Stimulated activated CD4-positive, alpha-beta T cell treated with anti-CD3 and anti-CD28 coated beads, Interleukin-12 subunit alpha, Interleukin-12 subunit beta, amount 100 ng/mL, for 4 hours (primary cell): Measurements from ENCODE around the gene PDE11A.

Source experiments
- DNase-seq: peaks from one replicate; pipeline ENCODE4 v3.0.0-alpha.2; 2020

PDE11A gene

GRCh38 chr2:177721087-177721486, 351.5 kb downstream of the PDE11A start:
- no peak for DNase-seq

DNA sequence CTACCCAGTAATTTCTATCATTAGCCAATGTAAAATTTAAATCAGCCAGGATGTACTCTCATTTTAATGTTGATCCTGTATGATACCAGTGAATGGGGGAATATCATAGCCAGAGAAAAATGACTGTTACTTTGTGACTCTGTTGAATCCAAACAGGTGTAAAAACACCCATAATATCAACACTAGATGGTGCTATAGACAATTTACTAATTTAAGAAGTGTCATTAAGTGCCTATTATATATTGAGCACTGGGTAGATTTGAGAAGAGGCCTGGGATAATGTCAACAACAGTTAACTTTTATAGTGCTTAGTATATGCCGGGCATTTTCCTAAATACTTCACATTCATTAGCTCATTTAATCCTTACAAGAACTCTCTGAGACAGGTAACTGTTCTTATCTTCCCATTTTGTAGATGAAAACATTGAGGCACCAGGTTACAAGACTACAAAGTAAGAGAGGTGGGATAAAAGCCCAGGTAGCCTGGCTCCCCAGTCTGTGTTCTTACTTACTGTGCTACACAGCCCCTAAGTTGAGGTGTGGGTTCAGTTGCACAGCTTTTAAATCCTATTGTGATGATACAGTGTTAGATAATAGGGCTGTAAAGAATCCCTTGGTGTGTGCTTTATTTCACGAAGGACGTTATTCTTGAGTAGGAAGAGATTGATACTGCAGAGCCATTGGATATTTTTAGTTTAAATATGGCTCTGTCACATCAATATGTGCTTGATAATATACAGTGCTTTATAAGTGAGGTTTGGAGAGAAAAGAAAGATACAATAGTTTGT, 354.6 kb downstream of the PDE11A start:
- DNase-seq = no peak

- no peak for DNase-seq
These were observed 356.1 kb downstream of the PDE11A start for GRCh38 chr2:177716484-177716883.

DNA sequence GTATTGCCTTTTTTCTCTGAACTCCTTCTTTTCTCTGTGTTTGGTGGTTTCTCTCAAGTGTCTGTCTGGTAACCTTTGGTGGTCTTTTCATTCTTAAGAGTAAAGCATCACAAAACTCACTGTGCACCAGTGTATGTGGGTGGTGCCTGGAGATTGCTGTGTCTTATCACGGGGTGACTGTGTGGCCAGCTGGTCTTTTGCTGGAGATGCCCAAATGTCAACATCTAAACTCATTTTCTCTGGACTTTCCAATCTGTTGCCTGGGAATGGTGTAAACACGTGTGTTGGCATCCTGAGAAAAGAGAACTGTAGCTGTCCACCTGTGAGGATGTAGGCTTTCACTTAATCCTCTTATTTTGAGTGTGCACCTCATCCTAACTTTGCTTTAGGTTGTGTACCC, 356.8 kb downstream of the PDE11A start:
- no peak for DNase-seq

DNA sequence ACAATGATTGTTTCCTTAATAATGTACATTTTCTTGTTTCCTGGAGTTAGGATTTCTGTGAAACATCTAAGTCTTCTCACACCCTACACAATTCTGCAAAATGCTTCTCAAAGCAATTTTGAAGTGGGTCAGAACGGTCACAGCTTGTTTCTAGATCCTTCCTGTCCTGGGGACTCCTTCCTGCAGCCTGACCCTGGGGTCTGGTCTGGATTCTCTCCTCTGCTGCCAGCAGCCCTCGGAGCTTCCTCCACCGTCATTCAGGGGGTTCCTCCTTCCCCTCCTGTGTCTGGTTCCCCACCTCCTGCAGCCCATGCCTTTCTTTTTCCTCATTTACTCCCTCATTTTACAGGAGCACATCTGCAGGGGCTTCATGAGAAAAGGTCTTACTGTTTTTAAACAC, 357.9 kb downstream of the PDE11A start:
- no peak for DNase-seq

- no peak for DNase-seq
These were observed 360.1 kb downstream of the PDE11A start for GRCh38 chr2:177712462-177712861.

DNA sequence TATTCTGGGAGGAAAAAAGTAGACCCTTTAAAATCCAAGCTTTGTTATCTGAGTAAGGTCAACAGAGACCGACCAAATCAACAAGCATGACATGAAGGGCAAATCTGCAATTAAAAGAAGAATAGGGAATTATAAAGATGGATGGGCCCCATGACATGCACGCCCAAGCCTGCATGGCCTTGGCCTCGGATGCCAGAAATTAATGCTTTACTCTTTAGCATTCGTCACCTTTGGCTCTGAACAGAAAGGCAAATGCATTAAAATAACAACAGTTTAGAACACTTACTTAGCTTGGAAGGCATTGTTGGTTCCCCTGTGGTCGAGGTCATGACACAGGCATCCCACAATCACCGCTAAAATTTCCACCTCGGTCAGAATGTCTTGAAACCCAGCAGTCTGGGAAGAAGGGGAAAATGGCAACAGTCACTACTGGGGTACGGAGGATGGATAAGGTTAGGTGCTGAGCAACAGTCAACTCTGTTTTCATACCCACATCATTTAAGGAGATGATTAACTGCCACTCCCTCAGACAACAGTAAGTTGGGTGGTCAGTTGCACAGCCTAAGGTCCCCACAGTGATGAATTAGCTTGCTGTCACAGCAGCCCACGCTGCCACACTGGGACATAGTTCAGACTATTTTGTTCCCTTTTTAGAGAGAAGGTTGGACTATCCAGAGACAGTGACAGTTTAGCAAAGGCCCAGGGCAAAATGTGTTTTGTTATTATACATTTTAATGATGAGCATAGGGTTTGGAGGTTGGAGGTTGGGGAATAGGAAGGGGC, 360.9 kb downstream of the PDE11A start:
- no peak for DNase-seq

GRCh38 chr2:177710889-177711288, 361.7 kb downstream of the PDE11A start:
- no peak for DNase-seq

DNA sequence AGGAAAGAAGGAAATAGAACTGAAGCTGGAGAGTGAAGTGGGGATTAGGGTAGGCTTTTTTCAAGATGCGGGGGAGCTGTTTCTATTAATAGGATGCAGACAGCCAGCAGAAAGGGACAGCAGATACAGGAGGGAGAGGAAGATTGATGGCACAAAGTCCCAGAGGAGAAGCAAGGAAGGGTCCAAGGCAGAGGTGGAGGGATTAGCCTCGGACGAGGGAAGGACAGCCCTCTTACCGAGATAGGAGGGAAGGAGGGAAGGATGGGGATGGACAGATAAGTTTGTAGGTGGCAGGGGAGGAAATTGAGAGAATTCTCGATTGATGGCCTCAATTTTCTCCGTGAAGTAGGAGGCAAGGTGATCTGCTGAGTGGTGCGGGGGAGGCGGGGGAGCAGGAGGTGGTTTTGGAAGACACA, 362.6 kb downstream of the PDE11A start:
- no peak for DNase-seq

GRCh38 chr2:177708660-177709444, 363.7 kb downstream of the PDE11A start:
- DNase-seq = no peak

DNA sequence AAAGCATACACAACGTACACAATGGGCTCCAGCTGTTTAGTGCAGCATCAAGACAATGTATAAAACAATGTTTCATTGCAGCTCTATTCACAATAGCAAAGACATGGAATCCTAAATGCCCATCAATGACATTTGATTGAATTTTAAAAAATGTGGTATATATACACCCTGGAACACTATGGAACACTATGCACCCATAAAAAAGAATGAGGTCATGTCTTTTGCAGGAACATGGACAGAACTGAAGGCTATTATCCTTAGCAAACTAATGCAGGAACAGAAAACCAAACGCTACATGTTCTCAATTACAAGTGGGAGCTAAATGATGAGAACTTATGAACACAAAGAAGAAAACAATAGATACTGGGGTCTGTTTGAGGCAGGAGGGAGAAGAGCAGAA, 364.5 kb downstream of the PDE11A start:
- no peak for DNase-seq

- DNase-seq = no peak
These were observed 366.9 kb downstream of the PDE11A start for GRCh38 chr2:177705511-177706173.

DNA sequence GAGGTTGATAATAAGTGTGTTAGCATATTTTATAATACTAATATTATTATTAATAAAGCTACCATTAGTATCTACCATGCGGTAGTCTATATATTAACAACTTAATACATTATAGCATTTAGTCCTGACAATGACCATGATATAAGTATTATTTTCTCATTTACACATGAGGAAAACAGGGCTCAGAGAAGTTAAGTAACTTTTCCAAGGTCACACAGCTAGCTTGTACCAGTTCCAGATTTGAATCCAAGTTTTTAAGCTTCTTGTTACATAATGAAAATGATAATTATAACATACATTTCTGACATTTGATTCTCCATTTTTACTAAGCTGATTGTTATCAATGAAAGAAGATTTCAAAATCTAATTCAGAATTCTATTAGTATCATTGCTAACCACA, 369.4 kb downstream of the PDE11A start:
- DNase-seq = no peak

GRCh38 chr2:177698281-177698680, 374.3 kb downstream of the PDE11A start:
- no peak for DNase-seq

GRCh38 chr2:177694348-177694747, 378.2 kb downstream of the PDE11A start:
- no peak for DNase-seq

GRCh38 chr2:177693658-177694339, 378.8 kb downstream of the PDE11A start:
- DNase-seq = no peak

GRCh38 chr2:177692783-177693269, 379.8 kb downstream of the PDE11A start:
- no peak for DNase-seq

- DNase-seq = no peak
These were observed 380.4 kb downstream of the PDE11A start for GRCh38 chr2:177692042-177692782.

GRCh38 chr2:177691177-177691576, 381.4 kb downstream of the PDE11A start:
- no peak for DNase-seq

DNA sequence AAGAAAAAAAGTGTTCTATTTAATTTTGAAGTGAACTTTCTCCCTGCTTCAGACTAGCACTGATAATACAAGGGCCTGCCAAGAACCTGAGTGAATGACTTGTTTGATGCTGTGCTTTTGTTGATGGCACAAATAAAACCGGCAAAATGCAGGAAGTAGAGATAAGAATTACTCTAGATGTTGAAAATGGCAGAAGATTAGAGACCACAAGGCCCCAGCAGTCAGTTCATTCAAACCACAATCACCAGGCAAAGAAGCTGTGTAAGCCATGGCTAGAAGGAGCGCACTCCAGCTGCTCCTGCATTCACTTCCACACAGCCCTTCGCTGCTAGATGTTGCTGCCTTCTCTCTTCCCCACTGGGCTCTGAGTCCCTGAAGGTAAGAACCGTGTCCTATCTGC, 383.0 kb downstream of the PDE11A start:
- DNase-seq = no peak

GRCh38 chr2:177688844-177689243, 383.7 kb downstream of the PDE11A start:
- no peak for DNase-seq
